Ovary (tissue), 9 donors: Measurements from ENCODE around the gene TGFB2. TPM values are rescaled to one million over a fixed set of nuclear protein-coding genes. Genes with fewer than 3 reads are reported as not detected.

Experiments used
- DNase-seq, 5 donors: peaks; one replicate each; pipeline ENCODE4 v3.0.0-alpha.2; 2019 to 2020
- H3K27ac ChIP-seq, 2 donors: fragments of 200-600 bp; one replicate each; pipeline versions ENCODE4 v1.5.1 to v1.8.0; 2019 to 2022
- H3K27me3 ChIP-seq: fragments of 200-600 bp; one replicate; pipeline ENCODE4 v1.8.0; 2022
- H3K36me3 ChIP-seq: fragments of 200-600 bp; sonication (generic); one replicate; pipeline ENCODE4 v1.5.1; 2019
- H3K4me1 ChIP-seq: one replicate; pipeline ENCODE4 v1.8.1; 2013; ENCODE audit warnings: mild to moderate bottlenecking, moderate library complexity; ENCODE audit not compliant: insufficient read depth
- H3K4me3 ChIP-seq: fragments of 200-600 bp; sonication (generic); one replicate; pipeline ENCODE4 v1.5.1; 2017
- H3K9me3 ChIP-seq, 2 donors: fragments of 200-600 bp in 1 of 2; sonication (generic) in 1 of 2; one replicate each; pipeline versions ENCODE4 v1.5.1 to v1.8.1; 2013 to 2019; ENCODE audit warnings: mild to moderate bottlenecking in 1 of 2, moderate library complexity in 1 of 2
- CTCF ChIP-seq, 3 donors: fragments of 450-650 bp in 2 of 3; fragments of 200-600 bp in 1 of 3; IDR thresholded peaks; one replicate each; pipeline versions ENCODE4 v1.5.1 to v1.8.0; 2016 to 2022; ENCODE audit warnings: antibody characterized with exemption in 3 of 3, mild to moderate bottlenecking in 1 of 3
- EP300 ChIP-seq: sonication (generic); formaldehyde crosslinking; IDR thresholded peaks from one replicate; pipeline ENCODE4 v1.6.1; 2017; ENCODE audit warnings: antibody characterized with exemption
- POLR2A ChIP-seq: fragments of 450-650 bp; IDR thresholded peaks from one replicate; pipeline ENCODE4 v1.6.1; 2017; ENCODE audit warnings: antibody characterized with exemption, mild to moderate bottlenecking, moderate library complexity
- WGBS, 3 donors: extraction: QIAGEN DNeasy Blood & Tissue Kit in 1 of 3; methylation state at CpG; one replicate each; pipeline versions ENCODE4 v1.1.5 to v1.1.7; 2013 to 2017; 5-methylcytosine and 5-hydroxymethylcytosine counted together
- intact Hi-C, 4 donors: fragments of 100-400 bp; cut with DNase I; formaldehyde crosslinking; loops; one replicate each; pipeline versions ENCODE4 v1.11.0 to v1.15.1; 2022 to 2023
- polyA plus RNA-seq, 2 donors: library from polyadenylated mRNA; stranded (reverse); fragments of 200-250 nt in 1 of 2; fragments of 350-450 nt in 1 of 2; fragmentation: Illumina TruSeq in 1 of 2; extraction: RNeasy Lipid Tissue Mini Kit (QIAGEN cat#74804) in 1 of 2; gene quantifications; one replicate each; pipeline ENCODE4 v1.2.3, GENCODE V29; 2013 to 2014
- total RNA-seq, 7 donors: library from RNA; depleted of rRNA in 2 of 7; stranded (reverse); fragments of >200 nt in 2 of 7; fragmentation: NEBNext Ultra II Directional in 3 of 7; extraction: Animal tissue kit (Norgen Biotek cat#: 25700) in 3 of 7; gene quantifications; one replicate each; pipeline versions ENCODE4 v1.1.0 to v1.2.4, GENCODE V29; 2016 to 2023
- donor health status: DM: no; HTN: no; CAD: no; lungs with moderate emphysema.
- donor health status: DM: no; HTN: no; CAD: no.
- donor health status: Bipolar disorder and iron deficiency.
- donor health status: DM: yes; HTN: yes; CAD: no.
- donor health status: DM: no; HTN: no; CAD: no.
- donor health status: DM: yes; HTN: yes; CAD: no.

The TGFB2 gene
- total and polyA plus RNA-seq, 9 donors, result 3.8 to 29.4 (median 9.3) TPM

GRCh38 chr1:218475699-218476098 lies 130.6 kb downstream of the TGFB2 start:
- H3K4me1 ChIP-seq, result no peaks in the 10 kb centered on the region
- no peak overlapping the region for H3K27ac ChIP-seq
- DNase-seq, result no peak
- intact Hi-C loops, result no loop called here
- TF ChIP-seq EP300 (no peak), POLR2A (no peak), CTCF (IDR thresholded peaks at IDR 0.05) (no peak)
- no peaks in the 10 kb centered on the region for H3K36me3 ChIP-seq
- no peaks in the 10 kb centered on the region for H3K9me3 ChIP-seq
- 96 to 97% (median 97%) methylated on average over 1 of the region's 1 CpG for WGBS, 3 donors
- H3K4me3 ChIP-seq, result no peak overlapping the region
- H3K27me3 ChIP-seq, result no peaks in the 10 kb centered on the region

- TF ChIP-seq POLR2A (no peak), EP300 (no peak), CTCF (IDR thresholded peaks at IDR 0.05) (no peak)
- no peaks in the 10 kb centered on the region for H3K27me3 ChIP-seq
- H3K27ac ChIP-seq, result no peak overlapping the region
- no peak for DNase-seq
- no peaks in the 10 kb centered on the region for H3K9me3 ChIP-seq
- H3K4me1 ChIP-seq, result no peaks in the 10 kb centered on the region
- H3K36me3 ChIP-seq, result no peaks in the 10 kb centered on the region
- 50 to 62% (median 57%) methylated on average over 3 of the region's 3 CpGs for WGBS, 3 donors
- intact Hi-C loops, result no loop called here
- no peak overlapping the region for H3K4me3 ChIP-seq
Observed at GRCh38 chr1:218476385-218476784, 131.2 kb downstream of the TGFB2 start.

- intact Hi-C loops, result no loop called here
- 87 to 94% (median 90%) methylated on average over 4 of the region's 4 CpGs for WGBS, 3 donors
- no peak for TF ChIP-seq EP300
- no peak for TF ChIP-seq POLR2A
Observed at GRCh38 chr1:218478336-218478735, 133.2 kb downstream of the TGFB2 start.

GRCh38 chr1:218479436-218480115 lies 134.4 kb downstream of the TGFB2 start:
- DNase-seq, result no peak
- H3K4me3 ChIP-seq, result no peak overlapping the region
- TF ChIP-seq EP300, result no peak
- no peak for TF ChIP-seq POLR2A
- no peak for TF ChIP-seq CTCF (IDR thresholded peaks at IDR 0.05)
- H3K4me1 ChIP-seq, result no peaks in the 10 kb centered on the region
- H3K9me3 ChIP-seq, result no peaks in the 10 kb centered on the region
- H3K27me3 ChIP-seq, result no peaks in the 10 kb centered on the region
- H3K36me3 ChIP-seq, result no peaks in the 10 kb centered on the region
- H3K27ac ChIP-seq, result no peak overlapping the region
- 18 to 30% (median 26%) methylated on average over 1 of the region's 1 CpG for WGBS, 3 donors
- intact Hi-C loops, result no loop called here

More at GRCh38 chr1:218478336-218478735, 133.2 kb downstream of the TGFB2 start:
- Histone ChIP-seq H3K4me3 (no peak overlapping the region), H3K4me1 (no peaks in the 10 kb centered on the region), H3K27me3 (no peaks in the 10 kb centered on the region), H3K27ac (no peak overlapping the region), H3K36me3 (no peaks in the 10 kb centered on the region), H3K9me3 (no peaks in the 10 kb centered on the region)
- no peak for DNase-seq

- no peak overlapping the region for H3K4me3 ChIP-seq
- no peaks in the 10 kb centered on the region for H3K9me3 ChIP-seq
- H3K27ac ChIP-seq, result no peak overlapping the region
- H3K36me3 ChIP-seq, result no peaks in the 10 kb centered on the region
- WGBS, 3 donors, result 78 to 89% (median 82%) methylated on average over 3 of the region's 3 CpGs
- TF ChIP-seq CTCF (IDR thresholded peaks at IDR 0.05) (no peak), EP300 (no peak), POLR2A (no peak)
- intact Hi-C loops, result no loop called here
- H3K27me3 ChIP-seq, result no peaks in the 10 kb centered on the region
- DNase-seq, result no peak
- no peaks in the 10 kb centered on the region for H3K4me1 ChIP-seq
Observed at GRCh38 chr1:218480137-218480536, 135.0 kb downstream of the TGFB2 start.
